ENCODE data around the gene ANTXR1. TPM values are rescaled to one million over a fixed set of nuclear protein-coding genes. Genes with fewer than 3 reads are reported as not detected.
A peak's percentile ranks its signal among the peaks of the same experiment; 100 is the strongest.

The ANTXR1 gene
- polyA plus RNA-seq, 1 of the 3 experiments (the other 2 are of a cell fraction): 114 TPM

GRCh38 chr2:69032336-69032735 is 19.4 kb downstream of the ANTXR1 start:
- WGBS (ENCODE audit: low lambda C conversion rate): 66% methylated on average over 6 of the region's 6 CpGs
- TF ChIP-seq RXRA (IDR thresholded peaks at IDR 0.05; ENCODE audit: borderline replicate concordance, low read depth) (no peak), FOSL2 (IDR thresholded peaks at IDR 0.05; ENCODE audit: borderline replicate concordance, low read depth) (0 out of 2 replicates have a peak, but pooled peaks have one; percentile 4), TCF12 (IDR thresholded peaks at IDR 0.05) (peak; percentile 42; the same call in 1 of the 2 replicates), PBX3 (IDR thresholded peaks at IDR 0.05) (no peak), JUND (IDR thresholded peaks at IDR 0.05) (peak; percentile 26; the same call in 1 of the 2 replicates), CHD2 (IDR thresholded peaks at IDR 0.05; ENCODE audit: low read length, partially characterized antibody) (no peak)
- no peak for DNase-seq
- Histone ChIP-seq H4K20me1 (ENCODE audit: insufficient read depth) (peaks cover 69% of the 10 kb centered on the region), H3K36me3 (replicated peaks in 1 of 2; ENCODE audit: control insufficient read depth in 1 of 2, insufficient read depth in 2 of 2, low read length in 1 of 2) (peaks cover 3 to 10% of the 10 kb centered on the region in 2 experiments), H3K4me1 (ENCODE audit: control insufficient read depth in 1 of 2, insufficient read depth in 2 of 2, low read depth in 1 of 2, low read length in 1 of 2) (peaks cover 16 to 42% of the 10 kb centered on the region in 2 experiments; a peak in 3 of 4 replicates), H3K79me2 (ENCODE audit: insufficient read depth) (peaks cover 99% of the 10 kb centered on the region), H3K4me2 (0 out of 2 replicates have a peak overlapping the region, but pooled peaks have one; percentile 23), H3K9me3 (0 out of 2 replicates have a peak, but pooled peaks cover 13% of the 10 kb centered on the region), H3K9me2 (no peaks in the 10 kb centered on the region), H3K4me3 (ENCODE audit: low read depth in 2 of 2, low read length in 1 of 2) (no peak overlapping the region), H3F3A (replicated peaks; ENCODE audit: insufficient read depth) (peaks cover 8% of the 10 kb centered on the region), H2AFZ (ENCODE audit: low read depth) (no peak overlapping the region), H3K27me3 (ENCODE audit: insufficient read depth) (no peaks in the 10 kb centered on the region), H3K27ac (ENCODE audit: low read depth in 2 of 2, low read length in 1 of 2) (0 out of 4 replicates have a peak overlapping the region, but pooled peaks of 1 of the 2 experiments have one; percentile 0), H3K9ac (no peak overlapping the region)
- ChIA-PET CTCF (interaction anchor here (0.7 to 1.9 kb wide), 3 partner anchors 18 to 343 kb away, joined by 3 to 9 read pairs (median 4); no protein-coding TSS in a partner anchor), POLR2A (no interaction called here)

DNA sequence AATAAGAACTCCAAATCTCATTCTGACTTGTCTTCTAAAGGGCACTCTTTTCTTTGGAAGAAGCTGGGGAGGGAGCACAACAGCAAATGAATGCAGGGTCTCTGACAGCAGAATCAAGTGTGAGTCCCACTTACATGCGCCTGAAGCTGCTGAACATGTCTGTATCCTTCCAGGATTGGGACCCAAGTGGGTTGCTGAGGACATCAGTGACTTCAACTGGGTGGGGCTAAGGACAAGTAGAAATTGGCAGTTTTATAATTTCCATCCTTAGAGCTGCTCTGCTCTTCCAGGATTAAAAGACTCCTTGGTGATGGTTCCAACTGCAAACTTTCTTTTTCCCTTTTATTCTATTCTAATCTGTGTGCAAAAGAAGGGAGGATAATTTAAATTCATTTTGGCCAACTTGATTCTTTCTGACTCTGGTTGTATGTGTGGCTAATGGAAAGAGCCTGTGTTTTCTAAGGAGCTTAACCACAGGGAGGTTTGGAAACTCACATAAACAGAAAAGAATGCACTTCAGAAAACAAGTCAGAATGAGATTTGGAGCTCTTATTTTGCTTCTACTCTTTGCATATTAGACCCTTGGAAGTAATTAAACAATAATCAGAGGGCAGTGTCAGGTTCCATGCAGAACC is 20.6 kb downstream of the ANTXR1 start:
- Histone ChIP-seq H3K79me2 (ENCODE audit: insufficient read depth) (peaks cover 99% of the 10 kb centered on the region), H3K27ac (ENCODE audit: low read depth in 2 of 2, low read length in 1 of 2) (0 out of 4 replicates have a peak overlapping the region, but pooled peaks of 1 of the 2 experiments have one; percentile 0), H4K20me1 (ENCODE audit: insufficient read depth) (peaks cover 79% of the 10 kb centered on the region), H3K9ac (no peak overlapping the region), H3K4me3 (ENCODE audit: low read depth in 2 of 2, low read length in 1 of 2) (no peak overlapping the region), H3K4me1 (ENCODE audit: control insufficient read depth in 1 of 2, insufficient read depth in 2 of 2, low read depth in 1 of 2, low read length in 1 of 2) (peaks cover 16 to 42% of the 10 kb centered on the region in 2 experiments; a peak in 3 of 4 replicates), H3K9me2 (no peaks in the 10 kb centered on the region), H2AFZ (ENCODE audit: low read depth) (no peak overlapping the region), H3F3A (replicated peaks; ENCODE audit: insufficient read depth) (peaks cover 16% of the 10 kb centered on the region), H3K9me3 (0 out of 2 replicates have a peak, but pooled peaks cover under 1% of the 10 kb centered on the region), H3K4me2 (no peak overlapping the region), H3K36me3 (replicated peaks in 1 of 2; ENCODE audit: control insufficient read depth in 1 of 2, insufficient read depth in 2 of 2, low read length in 1 of 2) (peaks cover 6 to 8% of the 10 kb centered on the region in 2 experiments), H3K27me3 (ENCODE audit: insufficient read depth) (no peaks in the 10 kb centered on the region)
- 100% methylated on average over 1 of the region's 1 CpG for WGBS (ENCODE audit: low lambda C conversion rate)
- CTCF ChIA-PET: interaction anchor here (1.4 to 1.9 kb wide), 3 partner anchors 17 to 273 kb away, joined by 4 to 9 read pairs (median 4); no protein-coding TSS in a partner anchor
- DNase-seq: no peak
- POLR2A ChIA-PET: no interaction called here
- TF ChIP-seq POLR2AphosphoS5 (IDR thresholded peaks at IDR 0.05; ENCODE audit: low read depth, low read length) (no peak), RAD21 (IDR thresholded peaks at IDR 0.05; ENCODE audit: low read length) (no peak), TCF12 (IDR thresholded peaks at IDR 0.05) (no peak), FOXM1 (IDR thresholded peaks at IDR 0.05; ENCODE audit: low read depth) (no peak), EZH2phosphoT487 (IDR thresholded peaks at IDR 0.05; ENCODE audit: borderline replicate concordance, low read depth) (no peak), GATA2 (CRISPR knock-in tag; IDR thresholded peaks at IDR 0.05) (no peak), TAF1 (IDR thresholded peaks at IDR 0.05; ENCODE audit: borderline replicate concordance, low read depth, low read length) (no peak), FOXJ3 (CRISPR knock-in tag; IDR thresholded peaks at IDR 0.05) (no peak), PBX3 (IDR thresholded peaks at IDR 0.05) (no peak), RFX5 (IDR thresholded peaks at IDR 0.05; ENCODE audit: low read length) (no peak), SIN3A (IDR thresholded peaks at IDR 0.05; ENCODE audit: borderline replicate concordance, low read depth, low read length) (no peak), YY1 (IDR thresholded peaks at IDR 0.05; ENCODE audit: low read depth) (no peak), FOSL2 (IDR thresholded peaks at IDR 0.05; ENCODE audit: borderline replicate concordance, low read depth) (no peak), REST (IDR thresholded peaks at IDR 0.05; ENCODE audit: low read depth, low read length) (no peak), NRF1 (IDR thresholded peaks at IDR 0.05; ENCODE audit: low read depth, low read length) (no peak), NFIC (IDR thresholded peaks at IDR 0.05; ENCODE audit: borderline replicate concordance) (no peak)
- TF ChIP-seq, protein P1, sequence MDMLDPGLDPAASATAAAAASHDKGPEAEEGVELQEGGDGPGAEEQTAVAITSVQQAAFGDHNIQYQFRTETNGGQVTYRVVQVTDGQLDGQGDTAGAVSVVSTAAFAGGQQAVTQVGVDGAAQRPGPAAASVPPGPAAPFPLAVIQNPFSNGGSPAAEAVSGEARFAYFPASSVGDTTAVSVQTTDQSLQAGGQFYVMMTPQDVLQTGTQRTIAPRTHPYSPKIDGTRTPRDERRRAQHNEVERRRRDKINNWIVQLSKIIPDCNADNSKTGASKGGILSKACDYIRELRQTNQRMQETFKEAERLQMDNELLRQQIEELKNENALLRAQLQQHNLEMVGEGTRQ (IDR thresholded peaks at IDR 0.05; ENCODE audit: borderline replicate concordance, low read depth, low read length): no peak

Measured in SK-N-SH (cell line).